OCI-LY1 (cell line): ENCODE data around the gene VWA5B1.

Experiments
- H2AFZ ChIP-seq: fragments of 200-600 bp; sonication (generic), shearing (Covaris generic); 2 replicates; pipeline ENCODE4 v1.6.0; 2014; ENCODE audit warnings: antibody characterized with exemption, mild to moderate bottlenecking, low read length
- H3F3A ChIP-seq: fragments of 200-600 bp; sonication (generic), shearing (Covaris generic); 2 replicates; pipeline ENCODE4 v1.6.0; 2014; ENCODE audit warnings: mild to moderate bottlenecking, antibody characterized with exemption, low read length, moderate library complexity; ENCODE audit not compliant: insufficient read depth
- H3K27ac ChIP-seq: fragments of 200-600 bp; sonication (generic); 2 replicates; pipeline ENCODE4 v1.5.1; 2014; ENCODE audit warnings: low read length, mixed run types, mild to moderate bottlenecking, low read depth; ENCODE audit not compliant: poor library complexity, severe bottlenecking
- H3K27me3 ChIP-seq: fragments of 200-600 bp; sonication (generic); 2 replicates; pipeline ENCODE4 v1.6.0; 2014; ENCODE audit warnings: antibody characterized with exemption, mild to moderate bottlenecking, low read length, moderate library complexity; ENCODE audit not compliant: insufficient read depth
- H3K36me3 ChIP-seq: fragments of 200-600 bp; sonication (generic); 2 replicates; pipeline ENCODE4 v1.6.1; 2014; ENCODE audit warnings: mild to moderate bottlenecking, antibody characterized with exemption, low read length, moderate library complexity, mixed read lengths; ENCODE audit not compliant: insufficient read depth
- H3K4me1 ChIP-seq: fragments of 200-600 bp; sonication (generic); 2 replicates; pipeline ENCODE4 v1.5.1; 2014; ENCODE audit warnings: mild to moderate bottlenecking, low read length, moderate library complexity; ENCODE audit not compliant: insufficient read depth, severe bottlenecking
- H3K4me2 ChIP-seq: fragments of 200-600 bp; sonication (generic), shearing (Covaris generic); 2 replicates; pipeline ENCODE4 v1.6.1; 2014; ENCODE audit warnings: low read length
- H3K4me3 ChIP-seq: fragments of 200-600 bp; sonication (generic); 2 replicates; pipeline ENCODE4 v1.5.1; 2014; ENCODE audit warnings: low read length, low read depth, mild to moderate bottlenecking, mixed read lengths; ENCODE audit not compliant: poor library complexity, severe bottlenecking
- H3K79me2 ChIP-seq: fragments of 200-600 bp; shearing (Covaris generic); 2 replicates; pipeline ENCODE4 v1.6.1; 2016; ENCODE audit warnings: mixed run types, low read length, mixed read lengths; ENCODE audit not compliant: insufficient read depth
- H3K9ac ChIP-seq: fragments of 200-600 bp; sonication (generic), shearing (Covaris generic); 2 replicates; pipeline ENCODE4 v1.6.1; 2014; ENCODE audit warnings: mild to moderate bottlenecking, low read length, mixed read lengths
- H3K9me2 ChIP-seq: fragments of 200-600 bp; sonication (generic), shearing (Covaris generic); 2 replicates; pipeline ENCODE4 v1.6.1; 2014; ENCODE audit warnings: low read depth, mild to moderate bottlenecking, low read length, mixed read lengths
- H3K9me3 ChIP-seq: fragments of 200-600 bp; shearing (Covaris generic); 2 replicates; pipeline ENCODE4 v1.6.1; 2014; ENCODE audit warnings: low read length, mixed read lengths
- H4K20me1 ChIP-seq: fragments of 200-600 bp; sonication (generic), shearing (Covaris generic); 2 replicates; pipeline ENCODE4 v1.6.0; 2016; ENCODE audit warnings: mild to moderate bottlenecking, low read length; ENCODE audit not compliant: insufficient read depth
- CTCF ChIP-seq: fragments of 200-600 bp; sonication (generic), shearing (Covaris generic); IDR thresholded peaks from 2 replicates; pipeline ENCODE4 v1.5.1; 2017; ENCODE audit warnings: mild to moderate bottlenecking, antibody characterized with exemption, low read length, moderate library complexity, mixed read lengths
- EZH2 ChIP-seq: fragments of 200-600 bp; sonication (generic), shearing (Covaris generic); IDR thresholded peaks from 2 replicates; pipeline ENCODE4 v1.8.0; 2017; ENCODE audit warnings: borderline replicate concordance, mixed run types, mild to moderate bottlenecking, antibody characterized with exemption, low read length, moderate library complexity, mixed read lengths

Gene VWA5B1

GRCh38 chr1:20308569-20308968 is 17.9 kb downstream of the VWA5B1 start:
- no peaks in the 10 kb centered on the region for H3K9me3 ChIP-seq
- H3K79me2 ChIP-seq: no peaks in the 10 kb centered on the region
- no peaks in the 10 kb centered on the region for H3F3A ChIP-seq
- no peaks in the 10 kb centered on the region for H3K4me1 ChIP-seq
- no peaks in the 10 kb centered on the region for H3K36me3 ChIP-seq
- no peaks in the 10 kb centered on the region for H3K27me3 ChIP-seq
- H4K20me1 ChIP-seq: no peaks in the 10 kb centered on the region
- H2AFZ ChIP-seq: no peak overlapping the region
- no peak overlapping the region for H3K27ac ChIP-seq
- H3K4me3 ChIP-seq: no peak overlapping the region
- no peak overlapping the region for H3K4me2 ChIP-seq
- TF ChIP-seq EZH2 (no peak), CTCF (no peak)
- H3K9ac ChIP-seq: no peak overlapping the region
- no peaks in the 10 kb centered on the region for H3K9me2 ChIP-seq

DNA sequence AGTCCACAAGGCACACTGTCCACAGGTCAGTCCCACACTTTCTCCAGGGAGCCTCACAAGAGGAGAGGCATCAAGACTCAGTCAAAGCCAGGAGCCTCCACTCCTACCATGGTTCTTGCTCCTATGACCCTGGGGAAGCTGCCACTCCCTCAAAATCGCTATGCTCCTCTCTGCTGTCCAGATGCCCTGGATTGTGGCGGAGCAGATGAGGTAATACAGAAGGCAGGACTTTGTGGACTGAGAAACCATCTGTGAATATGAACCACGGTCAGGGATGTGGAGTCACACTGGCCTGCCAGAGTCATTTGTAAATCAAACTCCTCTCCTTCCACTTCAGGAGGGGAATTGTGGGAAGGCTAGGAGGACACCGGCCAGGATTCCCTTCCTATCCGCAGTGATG is 20.6 kb downstream of the VWA5B1 start:
- H3K4me3 ChIP-seq: no peak overlapping the region
- no peaks in the 10 kb centered on the region for H3K27me3 ChIP-seq
- H3K4me1 ChIP-seq: no peaks in the 10 kb centered on the region
- no peaks in the 10 kb centered on the region for H3K9me3 ChIP-seq
- no peaks in the 10 kb centered on the region for H3K79me2 ChIP-seq
- TF ChIP-seq CTCF (no peak), EZH2 (no peak)
- no peaks in the 10 kb centered on the region for H3K36me3 ChIP-seq
- no peak overlapping the region for H3K27ac ChIP-seq
- no peaks in the 10 kb centered on the region for H4K20me1 ChIP-seq
- H3K9me2 ChIP-seq: no peaks in the 10 kb centered on the region
- no peaks in the 10 kb centered on the region for H3F3A ChIP-seq
- no peak overlapping the region for H3K4me2 ChIP-seq
- H3K9ac ChIP-seq: no peak overlapping the region
- no peak overlapping the region for H2AFZ ChIP-seq

GRCh38 chr1:20312310-20312709 is 21.6 kb downstream of the VWA5B1 start:
- H3K4me3 ChIP-seq: no peak overlapping the region
- no peak overlapping the region for H2AFZ ChIP-seq
- no peaks in the 10 kb centered on the region for H3K79me2 ChIP-seq
- H3K9ac ChIP-seq: no peak overlapping the region
- H4K20me1 ChIP-seq: no peaks in the 10 kb centered on the region
- no peak for TF ChIP-seq CTCF
- TF ChIP-seq EZH2: no peak
- no peak overlapping the region for H3K27ac ChIP-seq
- no peaks in the 10 kb centered on the region for H3K4me1 ChIP-seq
- no peaks in the 10 kb centered on the region for H3K27me3 ChIP-seq
- H3K9me2 ChIP-seq: no peaks in the 10 kb centered on the region
- no peaks in the 10 kb centered on the region for H3K36me3 ChIP-seq
- H3K4me2 ChIP-seq: no peak overlapping the region
- H3F3A ChIP-seq: no peaks in the 10 kb centered on the region
- no peaks in the 10 kb centered on the region for H3K9me3 ChIP-seq
